ENCODE data around the gene MRPS7. TPM values are rescaled to one million over a fixed set of nuclear protein-coding genes. Genes with fewer than 3 reads are reported as not detected.
"Not testable (repeated sequence)": the region's sequence is repeated elsewhere in the genome, so short reads cannot be mapped to it uniquely, and the experiment has no call there.

The MRPS7 gene
- total RNA-seq, 2 experiments from 2014 or later = 51.4 to 63.8 TPM

DNA sequence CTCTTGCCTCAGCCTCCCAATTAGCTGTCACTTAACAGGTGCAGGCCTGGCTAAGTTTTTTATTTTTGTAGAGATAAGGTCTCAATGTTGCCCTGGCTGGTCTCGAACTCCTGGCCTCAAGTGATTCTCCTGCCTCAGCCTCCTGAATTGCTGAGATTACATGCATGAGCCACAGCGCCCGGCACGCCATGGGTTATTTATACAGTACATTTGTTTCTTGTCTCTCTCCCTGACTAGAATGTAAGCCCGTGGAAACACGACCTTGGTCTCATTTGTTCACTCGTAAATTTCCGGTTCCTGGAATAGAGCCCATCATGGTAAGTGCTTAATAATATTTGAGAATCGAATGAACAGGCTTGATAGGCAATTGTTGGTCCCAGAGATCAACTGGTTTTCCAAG is 25.5 kb downstream of the MRPS7 start:
- POLR2A ChIA-PET = no interaction called here
- no peaks in the 10 kb centered on the region for H3K9me3 Mint-ChIP-seq (ENCODE audit: low read depth)
- no peaks in the 10 kb centered on the region for H3K27me3 Mint-ChIP-seq
- DNase-seq (no peak), ATAC-seq (no peak)
- peak overlapping the region; percentile 86 for H3K4me3 Mint-ChIP-seq
- intact Hi-C loops (cut with DNase I, micrococcal nuclease) = loop anchor here in 1 of 2 experiments (5.0 kb wide), 1 partner anchor 35 kb away; no protein-coding TSS in a partner anchor
- no peak overlapping the region for H3K27ac Mint-ChIP-seq
- CTCF ChIA-PET = interaction anchor here (0.5 to 1.0 kb wide), 2 partner anchors 39 to 445 kb away, joined by 3 to 4 read pairs; no protein-coding TSS in a partner anchor
- peaks cover 26% of the 10 kb centered on the region for H3K4me1 Mint-ChIP-seq
- H3K36me3 Mint-ChIP-seq (ENCODE audit: low read depth) = peaks cover 41% of the 10 kb centered on the region

- intact Hi-C loops (cut with DNase I, micrococcal nuclease) = loop anchor here in 1 of 2 experiments (5.0 kb wide), 1 partner anchor 34 kb away; no protein-coding TSS in a partner anchor
- CTCF ChIA-PET = interaction anchor here (0.7 to 2.2 kb wide), 10 partner anchors 9 to 228 kb away, joined by 3 to 37 read pairs (median 7); partner anchors contain the start of genes MIF4GD and TSEN54
- DNase-seq (no peak), ATAC-seq (no peak)
- H3K27ac Mint-ChIP-seq = peak overlapping the region; percentile 89
- peak overlapping the region; percentile 86 for H3K4me3 Mint-ChIP-seq
- no peaks in the 10 kb centered on the region for H3K27me3 Mint-ChIP-seq
- peaks cover 39% of the 10 kb centered on the region for H3K36me3 Mint-ChIP-seq (ENCODE audit: low read depth)
- POLR2A ChIA-PET = interaction anchor here (0.6 to 2.6 kb wide), 5 partner anchors 16 to 118 kb away, joined by 3 to 27 read pairs (median 11); partner anchors contain the start of genes GGA3, GRB2, MIF4GD and MRPS7
- peaks cover 26% of the 10 kb centered on the region for H3K4me1 Mint-ChIP-seq
- no peaks in the 10 kb centered on the region for H3K9me3 Mint-ChIP-seq (ENCODE audit: low read depth)
Observed at GRCh38 chr17:75288359-75288758, 26.7 kb downstream of the MRPS7 start.

GRCh38 chr17:75288770-75289114 is 27.1 kb downstream of the MRPS7 start:
- H3K27ac Mint-ChIP-seq = peak overlapping the region; percentile 100
- peaks cover 35% of the 10 kb centered on the region for H3K36me3 Mint-ChIP-seq (ENCODE audit: low read depth)
- DNase-seq = peak; percentile 70
- ChIA-PET POLR2A (interaction anchor here (0.6 to 2.6 kb wide), 18 partner anchors 16 to 491 kb away, joined by 3 to 27 read pairs (median 5); partner anchors contain the start of genes GGA3, GRB2, JPT1 and MIF4GD), CTCF (interaction anchor here (0.6 to 2.4 kb wide), 30 partner anchors 9 to 534 kb away, joined by 3 to 37 read pairs (median 5); partner anchors contain the start of genes FDXR, GGA3, GRB2 and MIF4GD)
- peaks cover 26% of the 10 kb centered on the region for H3K4me1 Mint-ChIP-seq
- peak; percentile 17 for ATAC-seq
- H3K4me3 Mint-ChIP-seq = peak overlapping the region; percentile 86
- intact Hi-C loops (cut with DNase I, micrococcal nuclease) = loop anchor here (1.0 to 5.0 kb wide), 20 partner anchors 9 to 567 kb away; partner anchors contain the start of genes GGA3 (in 2 of the 2), MIF4GD (in 2 of the 2), MRPS7 (in 2 of the 2) and ATP5PD (in 1 of the 2)
- no peaks in the 10 kb centered on the region for H3K27me3 Mint-ChIP-seq
- H3K9me3 Mint-ChIP-seq (ENCODE audit: low read depth) = no peaks in the 10 kb centered on the region

DNA sequence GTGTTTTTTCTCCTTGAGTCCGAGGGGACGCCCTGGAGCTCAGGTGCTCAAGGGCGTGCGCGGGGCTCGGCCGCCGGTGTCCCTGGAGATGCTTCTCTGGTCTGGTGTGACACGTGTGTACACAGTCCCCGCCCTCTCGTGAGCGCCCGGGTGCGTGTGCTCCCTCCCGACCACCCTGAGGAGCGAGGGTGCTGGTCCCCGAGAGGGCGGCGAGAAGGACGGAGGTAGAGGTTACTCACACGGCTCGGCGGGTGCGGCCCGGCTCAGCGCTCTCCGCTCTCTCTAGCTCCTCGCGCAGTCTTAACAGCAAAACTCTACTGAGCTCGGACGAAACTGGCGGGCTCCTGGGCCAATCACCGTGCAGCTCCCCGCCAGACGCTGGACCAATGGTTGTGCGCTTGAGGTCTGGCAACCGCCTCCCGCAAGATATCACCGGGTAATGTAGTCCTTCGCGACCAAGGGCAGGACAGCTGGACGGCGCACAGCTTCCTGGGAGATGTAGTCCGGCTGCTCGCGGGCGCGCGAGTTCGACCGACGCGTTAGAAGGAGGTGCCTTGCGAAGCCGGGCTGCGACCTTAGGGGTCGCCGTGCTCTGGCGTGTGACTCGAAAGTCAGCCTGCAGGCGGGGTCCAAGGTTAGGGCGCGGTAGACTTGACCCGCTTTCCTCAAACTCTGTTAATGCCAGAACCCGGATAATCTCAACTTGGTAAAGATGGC is 27.6 kb downstream of the MRPS7 start, which contains the start of gene SLC25A19:
Gene SLC25A19, minus strand, starts transcription at position 319 of the 717 bp plus-strand sequence. CDS start 2,669 bp downstream, outside the sequence.
- H3K27ac Mint-ChIP-seq = peak within 1 kb of the TSS; percentile 100
- CTCF ChIA-PET = interaction anchor here (0.6 to 2.4 kb wide), 33 partner anchors 8 to 533 kb away, joined by 3 to 37 read pairs (median 5); partner anchors contain the start of genes FDXR, GGA3, GRB2 and MIF4GD
- peaks cover 35% of the 10 kb centered on the region for H3K36me3 Mint-ChIP-seq (ENCODE audit: low read depth)
- peaks cover 28% of the 10 kb centered on the region for H3K4me1 Mint-ChIP-seq
- peak; percentile 95 for ATAC-seq
- peak; percentile 99 for DNase-seq
- no peaks in the 10 kb centered on the region for H3K27me3 Mint-ChIP-seq
- POLR2A ChIA-PET = interaction anchor here (0.6 to 2.6 kb wide), 18 partner anchors 17 to 491 kb away, joined by 3 to 27 read pairs (median 6); partner anchors contain the start of genes GGA3, GRB2, JPT1 and MIF4GD
- intact Hi-C loops (cut with DNase I, micrococcal nuclease) = loop anchor here (1.0 to 5.0 kb wide), 20 partner anchors 8 to 566 kb away; partner anchors contain the start of genes GGA3 (in 2 of the 2), MIF4GD (in 2 of the 2), MRPS7 (in 2 of the 2) and ATP5PD (in 1 of the 2)
- no peaks in the 10 kb centered on the region for H3K9me3 Mint-ChIP-seq (ENCODE audit: low read depth)
- H3K4me3 Mint-ChIP-seq = peak within 1 kb of the TSS; percentile 86

DNA sequence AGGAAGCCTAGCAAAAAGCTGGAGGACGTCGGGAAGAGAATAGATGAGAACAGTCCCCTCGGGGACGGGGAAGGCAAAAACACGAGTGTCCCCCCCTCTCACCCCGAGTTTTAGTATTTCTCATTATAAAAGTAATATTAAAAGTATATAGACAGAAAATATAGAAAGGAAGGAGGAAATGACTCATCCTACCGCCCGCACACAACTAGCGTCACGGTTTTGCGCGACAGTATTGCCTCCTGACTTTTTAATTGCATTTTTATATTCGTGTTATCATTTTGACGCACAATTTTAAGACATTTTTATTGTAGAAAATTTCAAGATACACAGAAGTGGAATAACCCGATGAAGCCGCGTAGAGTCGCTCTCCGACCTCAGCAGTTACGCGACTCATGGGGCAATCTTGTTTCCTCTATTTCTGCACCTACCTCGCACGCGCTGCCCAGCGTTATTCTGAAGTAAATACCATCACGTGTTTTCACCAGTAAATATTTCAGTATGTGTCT is 28.2 kb downstream of the MRPS7 start:
- CTCF ChIA-PET = interaction anchor here (0.7 to 2.4 kb wide), 24 partner anchors 8 to 533 kb away, joined by 3 to 37 read pairs (median 6); partner anchors contain the start of genes FDXR, GGA3, GRB2 and MIF4GD
- Mint-ChIP-seq H3K4me1 (peaks cover 34% of the 10 kb centered on the region), H3K9me3 (ENCODE audit: low read depth) (no peaks in the 10 kb centered on the region), H3K36me3 (ENCODE audit: low read depth) (peaks cover 30% of the 10 kb centered on the region), H3K27ac (peak overlapping the region; percentile 100), H3K4me3 (peak overlapping the region; percentile 86), H3K27me3 (no peaks in the 10 kb centered on the region)
- DNase-seq (peak; percentile 86), ATAC-seq (peak; percentile 21)
- POLR2A ChIA-PET = interaction anchor here (0.6 to 2.6 kb wide), 14 partner anchors 17 to 166 kb away, joined by 4 to 27 read pairs (median 5); partner anchors contain the start of genes GGA3, GRB2, JPT1 and MIF4GD
- intact Hi-C loops (cut with DNase I, micrococcal nuclease) = loop anchor here (1.0 to 5.0 kb wide), 20 partner anchors 7 to 565 kb away; partner anchors contain the start of genes GGA3 (in 2 of the 2), MIF4GD (in 2 of the 2), MRPS7 (in 2 of the 2) and ATP5PD (in 1 of the 2)

DNA sequence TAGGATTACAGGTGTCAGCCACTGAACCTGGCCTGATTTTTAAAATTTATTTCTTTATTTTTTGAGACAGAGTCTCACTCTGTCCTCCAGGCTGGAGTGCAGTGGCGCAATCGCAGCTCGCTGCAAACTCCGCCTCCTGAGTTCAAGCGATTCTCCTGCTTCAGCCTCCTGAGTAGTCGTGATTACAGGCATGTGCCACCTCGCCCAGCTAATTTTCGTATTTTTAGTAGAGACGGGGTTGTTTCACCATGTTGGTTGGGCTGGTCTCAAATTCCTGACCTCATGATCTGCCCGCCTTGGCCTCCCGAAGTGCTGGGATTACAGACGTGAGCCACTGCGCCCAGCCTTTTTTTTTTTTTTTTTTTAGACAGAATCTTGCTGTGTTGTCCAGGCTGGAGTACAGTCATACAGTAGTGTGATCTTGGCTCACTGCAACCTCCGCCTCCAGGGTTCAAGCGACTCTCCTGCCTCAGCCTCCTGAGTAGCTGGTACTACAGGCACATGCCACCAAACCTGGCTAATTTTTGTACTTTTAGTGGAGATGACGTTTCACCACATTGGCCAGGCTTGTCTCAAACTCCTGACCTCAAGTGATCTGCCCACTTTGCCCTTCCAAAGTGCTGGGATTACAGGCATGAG is 31.2 kb downstream of the MRPS7 start:
- CTCF ChIA-PET = interaction anchor here (0.7 to 1.4 kb wide), 4 partner anchors 22 to 136 kb away, joined by 3 to 7 read pairs (median 3); partner anchors contain the start of gene MIF4GD
- DNase-seq; H3K9me3 Mint-ChIP-seq (ENCODE audit: low read depth); POLR2A ChIA-PET; H3K27me3 Mint-ChIP-seq; ATAC-seq; intact Hi-C loops (cut with DNase I, micrococcal nuclease); H3K36me3 Mint-ChIP-seq (ENCODE audit: low read depth); H3K4me3 Mint-ChIP-seq: not testable (repeated sequence)
- peak overlapping the region; percentile 25 for H3K27ac Mint-ChIP-seq
- H3K4me1 Mint-ChIP-seq = peaks cover 47% of the 10 kb centered on the region

DNA sequence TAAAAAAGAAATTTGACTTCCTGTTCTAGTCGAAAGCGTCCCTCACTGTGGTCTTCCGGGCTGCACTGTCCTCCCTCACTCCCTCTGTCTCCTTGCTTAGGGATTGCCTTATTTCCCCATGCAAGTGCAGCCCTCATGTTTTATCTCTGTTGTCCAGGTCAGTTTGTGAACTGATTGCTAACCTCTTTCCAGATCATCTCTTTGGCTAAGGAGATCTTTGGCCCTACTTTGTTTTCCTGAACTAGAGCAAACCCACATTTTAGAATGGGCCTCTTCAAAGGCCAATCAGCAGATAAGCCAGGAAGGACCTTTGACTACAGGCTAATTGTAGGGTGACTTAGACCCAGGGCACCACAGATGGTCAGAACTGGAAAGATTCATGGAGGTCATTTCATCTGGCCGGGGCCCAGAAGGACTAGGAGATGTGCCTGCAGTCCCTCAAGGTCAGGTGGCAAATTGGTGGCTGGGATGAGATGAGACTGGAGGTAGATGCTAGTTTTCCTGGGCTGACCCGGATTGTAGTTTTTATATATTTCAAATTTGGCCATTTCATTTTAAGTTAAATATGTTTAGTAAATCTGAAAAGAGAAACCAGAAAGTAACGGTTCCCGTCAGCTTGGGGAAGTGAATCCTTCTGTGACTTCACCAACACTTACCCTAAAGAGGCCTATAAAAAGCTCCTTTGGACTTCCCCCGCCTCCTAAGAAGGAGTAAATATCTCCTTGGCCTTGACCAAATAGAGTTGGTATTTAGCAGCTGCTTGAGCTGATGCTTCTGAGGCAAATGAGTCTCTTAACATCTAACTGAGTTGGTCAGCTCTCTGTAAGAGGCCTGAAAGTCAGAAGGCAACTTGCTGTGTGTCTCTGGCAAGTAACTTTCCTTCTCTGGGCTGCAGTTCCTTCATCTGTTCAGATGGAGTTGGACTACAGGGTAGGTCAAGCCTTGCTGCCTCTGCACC is 33.8 kb downstream of the MRPS7 start:
- H3K4me3 Mint-ChIP-seq = peak overlapping the region; percentile 5
- no peaks in the 10 kb centered on the region for H3K9me3 Mint-ChIP-seq (ENCODE audit: low read depth)
- no peaks in the 10 kb centered on the region for H3K27me3 Mint-ChIP-seq
- intact Hi-C loops (cut with DNase I, micrococcal nuclease) = loop anchor here (1.0 to 2.0 kb wide), 2 partner anchors 45 to 110 kb away; partner anchors contain the start of gene GRB2 (in 1 of the 2)
- CTCF ChIA-PET = interaction anchor here (0.5 to 1.5 kb wide), 12 partner anchors 21 to 599 kb away, joined by 3 to 8 read pairs (median 3); partner anchors contain the start of genes GGA3, MIF4GD, MRPS7 and TMEM94
- peaks cover 43% of the 10 kb centered on the region for H3K4me1 Mint-ChIP-seq
- POLR2A ChIA-PET = interaction anchor here (0.6 to 1.0 kb wide), 6 partner anchors 18 to 496 kb away, joined by 3 to 7 read pairs (median 4); no protein-coding TSS in a partner anchor
- ATAC-seq (peak; percentile 83), DNase-seq (peak; percentile 57)
- H3K27ac Mint-ChIP-seq = peak overlapping the region; percentile 92
- H3K36me3 Mint-ChIP-seq (ENCODE audit: low read depth) = no peaks in the 10 kb centered on the region

GRCh38 chr17:75300280-75300679 is 38.6 kb downstream of the MRPS7 start:
- no peak overlapping the region for H3K4me3 Mint-ChIP-seq
- DNase-seq = no peak
- H3K4me1 Mint-ChIP-seq = peaks cover 25% of the 10 kb centered on the region
- ChIA-PET CTCF (interaction anchor here (0.6 to 2.5 kb wide), 4 partner anchors 22 to 283 kb away, joined by 3 to 13 read pairs (median 4); no protein-coding TSS in a partner anchor), POLR2A (no interaction called here)
- H3K27ac Mint-ChIP-seq = no peak overlapping the region
- no peak for ATAC-seq
- intact Hi-C loops (cut with DNase I, micrococcal nuclease) = no loop called here
- H3K9me3 Mint-ChIP-seq (ENCODE audit: low read depth) = no peaks in the 10 kb centered on the region
- H3K36me3 Mint-ChIP-seq (ENCODE audit: low read depth) = no peaks in the 10 kb centered on the region
- no peaks in the 10 kb centered on the region for H3K27me3 Mint-ChIP-seq

DNA sequence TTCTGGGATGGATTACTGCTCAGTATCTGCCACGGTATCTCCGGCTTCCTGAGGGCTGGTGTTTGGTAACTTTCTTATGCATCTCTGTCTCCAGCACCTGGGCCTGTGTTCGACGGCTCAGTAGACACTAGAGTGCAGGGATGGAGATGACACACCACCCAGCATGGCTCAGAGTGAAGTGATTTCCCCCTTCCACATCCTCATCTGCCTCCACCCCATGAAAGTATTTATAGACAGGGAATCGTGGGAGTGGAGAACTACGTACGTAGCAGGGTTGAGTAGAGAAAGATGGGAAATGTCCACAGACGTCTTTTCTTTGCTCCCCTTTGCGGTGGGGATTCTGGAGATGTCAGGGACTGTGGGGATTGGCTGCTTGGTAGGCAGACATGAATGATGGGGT is 39.4 kb downstream of the MRPS7 start:
- ATAC-seq = no peak
- Mint-ChIP-seq H3K36me3 (ENCODE audit: low read depth) (no peaks in the 10 kb centered on the region), H3K4me1 (peaks cover 18% of the 10 kb centered on the region), H3K9me3 (ENCODE audit: low read depth) (no peaks in the 10 kb centered on the region), H3K27me3 (no peaks in the 10 kb centered on the region), H3K4me3 (no peak overlapping the region), H3K27ac (no peak overlapping the region)
- DNase-seq = no peak
- ChIA-PET CTCF (interaction anchor here (2.5 kb wide), 1 partner anchor 21 kb away, joined by 13 read pairs; no protein-coding TSS in a partner anchor), POLR2A (no interaction called here)
- intact Hi-C loops (cut with DNase I, micrococcal nuclease) = no loop called here

All from activated CD4-positive, alpha-beta T cell treated with anti-CD3 and anti-CD28 coated beads for 36 hours (primary cell).